SU-DHL-6 (cell line): Measurements from ENCODE around the gene PLAAT4.

ENCODE experiments used
- H2AFZ ChIP-seq: fragments of 200-600 bp; sonication (generic); 2 replicates; pipeline ENCODE4 v1.6.1; 2014; ENCODE audit warnings: low read depth, mild to moderate bottlenecking, moderate library complexity, mixed read lengths, antibody characterized with exemption, low read length; ENCODE audit not compliant: severe bottlenecking
- H3F3A ChIP-seq: fragments of 200-600 bp; shearing (Covaris generic); 2 replicates; pipeline ENCODE4 v1.6.0; 2016; ENCODE audit warnings: antibody characterized with exemption, mild to moderate bottlenecking; ENCODE audit not compliant: insufficient read depth
- H3K27ac ChIP-seq: fragments of 200-600 bp; sonication (generic); 2 replicates; pipeline ENCODE4 v1.5.1; 2016; ENCODE audit warnings: low read depth, mild to moderate bottlenecking, low read length, moderate library complexity, mixed read lengths
- H3K27me3 ChIP-seq: fragments of 200-600 bp; sonication (generic), shearing (Covaris generic); 2 replicates; pipeline ENCODE4 v1.6.0; 2014; ENCODE audit warnings: mild to moderate bottlenecking, low read length
- H3K36me3 ChIP-seq: fragments of 200-600 bp; sonication (generic); 2 replicates; pipeline ENCODE4 v1.6.1; 2014; ENCODE audit warnings: mild to moderate bottlenecking, low read length, mixed read lengths
- H3K4me2 ChIP-seq: fragments of 300-600, 200-600 bp; shearing (Covaris generic), sonication (generic); 2 replicates; pipeline ENCODE4 v1.6.0; 2014; ENCODE audit warnings: low read length, low read depth, mild to moderate bottlenecking; ENCODE audit not compliant: poor library complexity, severe bottlenecking
- H3K4me3 ChIP-seq: fragments of 200-600 bp; sonication (generic); 2 replicates; pipeline ENCODE4 v1.5.1; 2014; ENCODE audit warnings: antibody characterized with exemption, low read length, mild to moderate bottlenecking, mixed read lengths; ENCODE audit not compliant: insufficient read depth, poor library complexity, severe bottlenecking
- H3K79me2 ChIP-seq: fragments of 200-600 bp; sonication (generic); 2 replicates; pipeline ENCODE4 v1.6.1; 2014; ENCODE audit warnings: mild to moderate bottlenecking, low read length, moderate library complexity; ENCODE audit not compliant: insufficient read depth
- H3K9ac ChIP-seq: fragments of 200-600 bp; sonication (generic); 2 replicates; pipeline ENCODE4 v1.7.0; 2014; ENCODE audit warnings: mild to moderate bottlenecking, low read length
- H3K9me2 ChIP-seq: fragments of 200-600 bp; sonication (generic); replicated peaks from 2 replicates; pipeline ENCODE4 v1.6.1; 2014; ENCODE audit warnings: low read length; ENCODE audit not compliant: insufficient read depth
- H3K9me3 ChIP-seq: fragments of 200-600 bp; sonication (generic); 2 replicates; pipeline ENCODE4 v1.6.1; 2014; ENCODE audit warnings: low read length, mixed read lengths; ENCODE audit not compliant: insufficient read depth
- H4K20me1 ChIP-seq: fragments of 200-600 bp; sonication (generic); 2 replicates; pipeline ENCODE4 v1.6.1; 2014; ENCODE audit warnings: low read depth, mild to moderate bottlenecking, antibody characterized with exemption, low read length, moderate library complexity, mixed read lengths
- EZH2phosphoT487 ChIP-seq: fragments of 200-600 bp; sonication (generic), shearing (Covaris generic); conservative IDR thresholded peaks from 2 replicates; pipeline ENCODE4 v1.6.1; 2018; ENCODE audit warnings: mild to moderate bottlenecking, antibody characterized with exemption, low read length, moderate library complexity, mixed read lengths
- TF ChIP-seq, protein P1 (sequence below): fragments of 200-600 bp; sonication (generic); IDR thresholded peaks from one replicate; pipeline ENCODE4 v1.5.1; 2017; ENCODE audit warnings: antibody characterized with exemption, mild to moderate bottlenecking, low read length, moderate library complexity; ENCODE audit not compliant: insufficient read depth, poor library complexity, severe bottlenecking

Gene PLAAT4

DNA sequence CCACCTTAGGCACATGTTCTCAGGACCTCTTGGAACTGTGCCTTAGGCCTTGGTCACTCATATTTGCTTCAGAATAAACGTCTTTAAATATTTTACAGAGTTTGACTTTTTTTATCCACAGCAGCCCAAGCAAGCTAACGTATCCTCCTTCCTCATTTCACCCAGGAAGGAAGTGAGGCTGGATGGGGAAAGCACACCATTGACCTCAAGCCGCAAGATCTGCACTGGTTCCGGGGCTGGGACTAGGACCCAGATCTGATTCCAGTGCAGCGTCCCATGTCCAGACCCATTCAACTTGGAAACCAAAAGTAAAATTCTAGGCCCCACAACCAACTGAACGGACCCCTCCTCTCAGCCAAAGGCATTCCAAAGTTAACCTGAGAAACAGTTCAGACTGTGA, 33.1 kb upstream of the PLAAT4 start:
- H3K4me2 ChIP-seq = no peak overlapping the region
- no peak overlapping the region for H3K9ac ChIP-seq
- no peak overlapping the region for H3K4me3 ChIP-seq
- TF ChIP-seq, protein P1, sequence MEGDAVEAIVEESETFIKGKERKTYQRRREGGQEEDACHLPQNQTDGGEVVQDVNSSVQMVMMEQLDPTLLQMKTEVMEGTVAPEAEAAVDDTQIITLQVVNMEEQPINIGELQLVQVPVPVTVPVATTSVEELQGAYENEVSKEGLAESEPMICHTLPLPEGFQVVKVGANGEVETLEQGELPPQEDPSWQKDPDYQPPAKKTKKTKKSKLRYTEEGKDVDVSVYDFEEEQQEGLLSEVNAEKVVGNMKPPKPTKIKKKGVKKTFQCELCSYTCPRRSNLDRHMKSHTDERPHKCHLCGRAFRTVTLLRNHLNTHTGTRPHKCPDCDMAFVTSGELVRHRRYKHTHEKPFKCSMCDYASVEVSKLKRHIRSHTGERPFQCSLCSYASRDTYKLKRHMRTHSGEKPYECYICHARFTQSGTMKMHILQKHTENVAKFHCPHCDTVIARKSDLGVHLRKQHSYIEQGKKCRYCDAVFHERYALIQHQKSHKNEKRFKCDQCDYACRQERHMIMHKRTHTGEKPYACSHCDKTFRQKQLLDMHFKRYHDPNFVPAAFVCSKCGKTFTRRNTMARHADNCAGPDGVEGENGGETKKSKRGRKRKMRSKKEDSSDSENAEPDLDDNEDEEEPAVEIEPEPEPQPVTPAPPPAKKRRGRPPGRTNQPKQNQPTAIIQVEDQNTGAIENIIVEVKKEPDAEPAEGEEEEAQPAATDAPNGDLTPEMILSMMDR = no peak
- no peak for TF ChIP-seq EZH2phosphoT487
- no peaks in the 10 kb centered on the region for H3K27me3 ChIP-seq
- H4K20me1 ChIP-seq = no peaks in the 10 kb centered on the region
- no peaks in the 10 kb centered on the region for H3K36me3 ChIP-seq
- H3K9me2 ChIP-seq = no peaks in the 10 kb centered on the region
- H2AFZ ChIP-seq = no peak overlapping the region
- H3K79me2 ChIP-seq = no peaks in the 10 kb centered on the region
- no peaks in the 10 kb centered on the region for H3F3A ChIP-seq
- no peak overlapping the region for H3K27ac ChIP-seq
- 0 out of 2 replicates have a peak, but pooled peaks cover 8% of the 10 kb centered on the region for H3K9me3 ChIP-seq

DNA sequence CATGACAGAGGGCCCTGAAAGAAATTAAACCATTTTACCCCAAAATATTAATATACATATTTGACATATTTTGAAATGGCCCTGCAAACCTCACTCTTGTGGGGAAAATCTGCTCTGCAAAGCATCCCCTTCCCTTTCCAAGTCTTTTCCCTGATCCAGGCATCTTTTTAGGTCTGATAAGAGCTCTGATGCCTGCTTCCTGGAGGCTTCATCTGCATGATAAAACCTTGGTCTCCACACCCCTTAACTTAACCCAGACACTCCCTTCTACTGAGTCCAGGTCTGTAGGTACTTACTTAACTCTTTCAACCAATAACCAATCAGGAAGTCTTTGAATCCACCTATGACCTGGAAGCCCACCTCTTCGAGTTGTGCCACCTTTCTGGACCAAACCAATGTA, 32.6 kb upstream of the PLAAT4 start:
- Histone ChIP-seq H4K20me1 (no peaks in the 10 kb centered on the region), H3K27ac (no peak overlapping the region), H3K79me2 (no peaks in the 10 kb centered on the region), H3K36me3 (no peaks in the 10 kb centered on the region), H3K9ac (no peak overlapping the region), H3K4me3 (no peak overlapping the region), H3F3A (no peaks in the 10 kb centered on the region), H3K4me2 (no peak overlapping the region), H3K9me2 (no peaks in the 10 kb centered on the region), H3K27me3 (no peaks in the 10 kb centered on the region), H3K9me3 (0 out of 2 replicates have a peak, but pooled peaks cover 8% of the 10 kb centered on the region), H2AFZ (no peak overlapping the region)
- TF ChIP-seq EZH2phosphoT487 = no peak
- TF ChIP-seq, protein P1 = no peak

DNA sequence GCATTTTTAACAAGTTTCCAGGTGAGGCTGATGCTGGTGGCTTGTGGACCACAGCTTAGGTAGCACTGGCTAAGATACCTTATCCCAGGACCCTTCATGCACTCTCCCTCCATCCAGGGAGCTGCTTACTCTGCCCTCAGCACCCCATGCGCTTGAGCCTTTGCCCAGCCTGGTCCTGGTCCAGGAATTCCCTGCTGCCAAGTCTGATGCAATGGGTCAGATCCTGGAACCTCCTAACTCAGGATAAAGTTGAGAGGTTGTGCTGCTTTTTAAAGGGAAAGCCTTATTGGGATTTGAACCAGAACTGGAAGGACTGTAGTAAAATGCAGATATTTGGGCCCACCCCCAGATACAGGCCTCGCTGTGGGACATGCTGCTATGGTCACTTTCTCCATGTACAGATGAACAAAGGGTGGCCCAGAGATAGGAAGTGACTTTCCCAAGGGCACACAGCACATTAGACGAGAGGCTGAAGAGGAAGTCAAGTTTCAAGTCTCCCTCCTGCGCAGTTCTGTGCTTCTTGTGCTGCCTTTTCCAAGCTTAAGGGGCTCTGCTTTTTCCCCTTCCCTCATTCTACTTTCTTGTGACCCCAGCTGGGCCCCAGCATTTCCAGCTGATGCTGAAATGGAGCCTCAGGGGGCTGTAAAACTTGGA, 31.5 kb upstream of the PLAAT4 start:
- 0 out of 2 replicates have a peak, but pooled peaks cover 7% of the 10 kb centered on the region for H3K9me3 ChIP-seq
- H3K36me3 ChIP-seq = no peaks in the 10 kb centered on the region
- no peak overlapping the region for H3K9ac ChIP-seq
- no peak overlapping the region for H3K4me3 ChIP-seq
- H3K9me2 ChIP-seq = no peaks in the 10 kb centered on the region
- H2AFZ ChIP-seq = no peak overlapping the region
- no peaks in the 10 kb centered on the region for H3K79me2 ChIP-seq
- H3K27ac ChIP-seq = no peak overlapping the region
- no peak overlapping the region for H3K4me2 ChIP-seq
- TF ChIP-seq EZH2phosphoT487 = no peak
- TF ChIP-seq, protein P1 = no peak
- H3K27me3 ChIP-seq = no peaks in the 10 kb centered on the region
- H4K20me1 ChIP-seq = no peaks in the 10 kb centered on the region
- no peaks in the 10 kb centered on the region for H3F3A ChIP-seq
